ENCODE measurements around the gene EXD2. TPM values are rescaled to one million over a fixed set of nuclear protein-coding genes. Genes with fewer than 3 reads are reported as not detected.

Gene EXD2
- total RNA-seq, 4 donors from 2014 or later, result 4.6 to 52.1 (median 28.3) TPM

GRCh38 chr14:69282448-69282847 is 91.2 kb downstream of the EXD2 start:
- TF ChIP-seq POLR2A (IDR thresholded peaks at IDR 0.05) (no peak), CTCF (IDR thresholded peaks at IDR 0.05) (no peak)
- no peak for DNase-seq
- Histone ChIP-seq H3K4me3 (no peak overlapping the region), H3K36me3 (no peaks in the 10 kb centered on the region), H3K4me1 (no peaks in the 10 kb centered on the region), H3K9me3 (no peaks in the 10 kb centered on the region), H3K27ac (no peak overlapping the region), H3K27me3 (no peaks in the 10 kb centered on the region)
- intact Hi-C loops (cut with DNase I; ENCODE audit: low total_unique reads), result no loop called here

- Histone ChIP-seq H3K9me3 (no peaks in the 10 kb centered on the region), H3K27ac (no peak overlapping the region), H3K27me3 (no peaks in the 10 kb centered on the region), H3K4me1 (no peaks in the 10 kb centered on the region), H3K36me3 (no peaks in the 10 kb centered on the region), H3K4me3 (no peak overlapping the region)
- intact Hi-C loops (cut with DNase I; ENCODE audit: low total_unique reads), result no loop called here
- DNase-seq, result no peak
- TF ChIP-seq CTCF (IDR thresholded peaks at IDR 0.05), result no peak
These were observed 92.9 kb downstream of the EXD2 start for GRCh38 chr14:69284170-69284569.

GRCh38 chr14:69285661-69286255 is 94.5 kb downstream of the EXD2 start:
- H3K9me3 ChIP-seq, result no peaks in the 10 kb centered on the region
- no peak overlapping the region for H3K27ac ChIP-seq
- no peak overlapping the region for H3K4me3 ChIP-seq
- DNase-seq, result no peak
- TF ChIP-seq CTCF (IDR thresholded peaks at IDR 0.05) (no peak), POLR2A (IDR thresholded peaks at IDR 0.05) (no peak)
- H3K27me3 ChIP-seq, result no peaks in the 10 kb centered on the region
- H3K36me3 ChIP-seq, result no peaks in the 10 kb centered on the region
- intact Hi-C loops (cut with DNase I; ENCODE audit: low total_unique reads), result no loop called here
- H3K4me1 ChIP-seq, result no peaks in the 10 kb centered on the region

GRCh38 chr14:69287098-69288010 is 96.1 kb downstream of the EXD2 start:
- H3K36me3 ChIP-seq, result no peaks in the 10 kb centered on the region
- no peak overlapping the region for H3K4me3 ChIP-seq
- H3K27me3 ChIP-seq, result no peaks in the 10 kb centered on the region
- no peaks in the 10 kb centered on the region for H3K9me3 ChIP-seq
- no peaks in the 10 kb centered on the region for H3K4me1 ChIP-seq
- TF ChIP-seq CTCF (IDR thresholded peaks at IDR 0.05), result no peak
- peak in 1 of 2 donors; percentile 44 for DNase-seq
- peak overlapping the region; percentile 61 for H3K27ac ChIP-seq
- intact Hi-C loops (cut with DNase I; ENCODE audit: low total_unique reads), result no loop called here

Measured in uterus (tissue), 4 donors.